ENCODE measurements around the gene LMO7.
"Not testable (repeated sequence)": the region's sequence is repeated elsewhere in the genome, so short reads cannot be mapped to it uniquely, and the experiment has no call there.

Gene LMO7

DNA sequence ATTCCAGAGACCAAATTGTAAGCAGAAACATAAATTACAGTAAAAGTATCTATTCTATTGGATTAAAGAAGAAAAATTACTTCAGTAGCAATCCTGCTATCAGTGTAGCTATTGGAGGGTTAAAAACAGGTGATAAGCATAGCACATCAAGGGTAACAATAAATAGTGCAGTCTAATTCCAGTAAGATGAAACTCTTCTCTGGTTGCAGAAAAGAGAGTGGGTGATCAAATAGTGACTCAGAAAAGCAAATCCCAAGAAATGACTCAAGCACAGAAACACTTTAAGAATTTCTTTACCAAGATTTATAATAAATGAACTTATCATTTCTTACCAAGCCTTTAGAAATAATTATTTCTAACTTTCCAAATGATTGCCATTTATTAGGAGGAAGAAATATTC, 135.7 kb downstream of the LMO7 start:
- peak; percentile 58 to 60 for DNase-seq (ENCODE audit: low read depth in 2 of 2)

DNA sequence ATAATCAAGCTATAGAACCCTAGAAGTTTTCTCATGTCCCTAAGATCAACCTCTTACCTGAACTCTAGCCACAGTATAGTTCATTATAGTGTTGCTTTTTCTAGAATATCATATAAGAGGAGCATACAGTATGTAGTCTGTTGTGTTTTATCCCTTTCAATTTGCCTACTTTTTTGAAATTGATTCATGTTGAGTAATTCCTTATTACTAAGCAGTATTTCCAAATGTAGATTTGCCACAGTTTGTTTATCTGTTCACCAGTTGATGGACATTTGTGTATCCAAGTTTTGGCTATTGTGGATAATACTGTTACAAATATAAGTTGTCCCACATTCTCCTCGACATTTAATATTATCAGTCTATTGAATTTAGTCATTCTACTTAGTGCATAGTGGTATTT, 138.0 kb downstream of the LMO7 start:
- DNase-seq (ENCODE audit: low read depth in 2 of 2): no peak

DNA sequence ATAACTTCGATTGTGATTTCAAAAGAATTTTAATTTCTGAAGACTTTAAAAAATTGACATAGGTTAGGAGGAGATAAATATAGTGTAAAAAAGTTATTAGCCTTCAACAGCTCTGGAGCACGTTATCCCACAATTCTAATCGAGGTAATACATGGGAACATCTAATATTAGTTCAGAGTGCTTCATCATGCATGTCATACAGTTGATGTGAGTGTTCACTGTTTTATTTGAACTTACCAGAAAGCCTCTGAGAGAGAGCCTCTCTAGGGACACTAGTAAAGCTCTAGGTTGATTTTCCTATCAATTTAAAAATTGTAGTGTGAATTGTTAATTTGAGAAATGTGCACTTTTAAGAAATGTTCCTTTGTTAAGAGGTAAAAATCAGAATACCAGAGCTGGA, 140.4 kb downstream of the LMO7 start:
- DNase-seq (ENCODE audit: low read depth in 2 of 2): no peak

DNA sequence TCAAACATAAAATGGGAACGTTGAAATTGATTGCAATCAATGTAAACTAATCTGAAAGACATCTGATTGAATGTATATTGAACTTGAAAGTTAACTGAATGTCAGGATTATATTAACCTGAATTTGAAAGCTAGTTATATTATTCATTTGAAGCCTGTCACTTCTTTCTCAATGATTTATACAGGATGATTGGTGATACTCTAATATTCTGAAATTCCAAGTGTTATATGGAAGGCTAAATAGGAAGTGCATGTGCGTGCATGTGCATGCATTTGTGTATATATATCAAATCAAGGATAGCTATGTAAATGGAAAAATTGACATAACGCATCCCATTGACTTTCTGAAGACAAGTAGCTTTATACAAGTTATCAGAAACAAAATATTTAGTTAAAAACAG, 143.3 kb downstream of the LMO7 start:
- no peak for DNase-seq (ENCODE audit: low read depth in 2 of 2)

DNA sequence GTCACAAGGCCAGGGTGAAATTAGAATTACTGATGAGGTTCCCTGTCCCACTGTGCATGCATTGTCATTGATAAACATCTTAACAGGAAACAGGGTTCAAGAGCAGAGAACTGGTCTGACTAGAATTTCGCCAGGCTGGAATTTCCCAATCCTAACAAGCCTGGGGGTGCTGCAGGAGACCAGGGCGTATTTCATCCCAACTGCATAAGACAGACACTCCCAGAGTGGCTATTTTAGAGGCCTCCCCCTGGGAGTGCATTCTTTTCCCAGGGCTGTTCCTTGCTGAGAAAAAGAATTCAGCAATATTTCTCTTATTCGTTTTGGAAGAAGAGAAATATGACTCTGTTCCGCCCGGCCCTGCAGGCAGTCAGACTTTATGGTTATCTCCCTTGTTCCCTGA, 144.0 kb downstream of the LMO7 start:
- DNase-seq (ENCODE audit: low read depth in 2 of 2): not testable (repeated sequence)

DNA sequence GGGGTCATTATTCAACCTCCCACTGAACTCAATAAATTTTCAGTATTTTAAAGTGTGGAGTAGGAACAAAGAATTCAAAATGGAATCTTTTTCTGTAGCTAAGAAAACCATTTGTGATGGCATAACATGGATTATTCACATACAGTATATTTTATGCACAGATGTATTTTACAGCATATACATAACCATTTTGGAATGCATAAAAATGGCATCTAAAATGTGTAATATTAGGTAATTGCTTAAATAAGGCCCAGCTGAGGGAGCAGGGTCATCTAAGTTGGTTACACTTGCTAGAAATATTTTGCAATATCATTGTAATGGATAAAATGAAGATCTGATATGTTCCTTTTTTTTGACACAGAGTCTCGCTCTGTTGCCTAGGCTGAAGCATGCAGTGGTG, 146.9 kb downstream of the LMO7 start:
- DNase-seq (ENCODE audit: low read depth in 2 of 2): no peak

DNA sequence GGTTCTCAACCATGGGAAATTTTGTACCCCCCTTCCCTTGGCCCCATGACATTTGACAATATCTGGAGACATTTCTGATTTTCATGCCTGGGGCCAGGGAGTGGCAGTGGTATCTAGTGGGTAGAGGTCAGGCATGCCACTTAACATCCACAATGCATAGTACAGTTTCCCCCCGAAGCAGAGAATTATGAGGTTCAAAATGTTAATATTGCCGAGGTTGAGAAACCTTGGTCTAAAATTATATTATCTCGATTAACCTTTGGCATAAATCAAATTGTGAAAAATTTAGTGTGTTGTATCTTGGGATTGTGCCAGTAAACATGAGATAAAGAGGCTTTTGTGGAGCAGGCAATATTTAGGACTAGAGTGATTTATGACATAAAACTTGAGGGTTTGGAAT, 147.9 kb downstream of the LMO7 start:
- no peak for DNase-seq (ENCODE audit: low read depth in 2 of 2)

DNA sequence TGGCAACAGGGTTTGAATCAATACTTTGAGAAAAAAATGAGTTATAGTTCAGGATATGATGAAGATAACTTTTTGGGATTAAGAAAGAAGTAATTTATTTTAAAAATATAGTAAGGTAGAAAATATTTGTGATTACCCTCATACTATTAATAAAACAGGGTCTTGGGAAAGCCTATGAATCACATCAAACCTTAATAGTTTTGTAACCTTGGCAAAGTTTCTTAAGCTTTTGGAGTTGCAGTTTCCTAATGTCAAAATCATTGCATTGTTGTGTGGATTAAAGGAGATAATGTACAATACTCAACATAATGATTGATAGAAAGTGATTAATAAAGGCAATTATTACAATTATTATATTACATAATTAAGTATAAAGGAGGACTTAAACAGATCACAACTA, 149.0 kb downstream of the LMO7 start:
- no peak for DNase-seq (ENCODE audit: low read depth in 2 of 2)

DNA sequence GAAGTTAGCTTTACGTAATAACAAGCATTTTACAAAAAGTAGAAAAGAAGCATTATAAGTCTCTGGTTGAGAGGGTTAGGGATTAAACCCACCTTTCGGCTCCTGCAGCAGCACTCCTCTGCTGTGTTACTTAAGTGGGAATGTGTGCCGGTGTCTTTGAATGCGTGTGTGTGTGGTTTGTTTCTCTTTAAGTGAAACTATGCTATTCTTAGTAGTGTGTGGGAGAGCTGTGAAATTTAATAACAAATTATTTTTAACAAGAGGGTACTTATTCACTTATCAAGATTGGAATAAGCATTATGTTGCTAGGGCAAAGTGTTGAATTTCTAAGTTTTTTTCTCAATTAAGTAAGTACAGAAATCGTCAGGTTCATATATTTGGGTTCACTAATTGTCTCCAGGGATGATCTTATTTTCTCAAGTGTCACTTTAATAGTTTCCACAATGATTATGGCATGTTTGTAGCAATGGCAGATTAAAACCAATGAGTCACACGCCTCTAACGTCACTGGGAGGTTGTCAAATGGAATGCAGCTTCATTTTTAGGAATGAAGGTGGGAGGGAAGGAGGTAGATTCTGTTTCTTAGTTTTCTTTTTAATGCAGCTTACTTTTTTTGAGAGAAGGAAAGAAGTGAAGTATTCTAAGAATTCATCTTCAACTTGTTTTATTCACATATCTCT, 151.3 kb downstream of the LMO7 start:
- peak in 1 of 2 experiments; percentile 54 for DNase-seq (ENCODE audit: low read depth in 2 of 2)

DNA sequence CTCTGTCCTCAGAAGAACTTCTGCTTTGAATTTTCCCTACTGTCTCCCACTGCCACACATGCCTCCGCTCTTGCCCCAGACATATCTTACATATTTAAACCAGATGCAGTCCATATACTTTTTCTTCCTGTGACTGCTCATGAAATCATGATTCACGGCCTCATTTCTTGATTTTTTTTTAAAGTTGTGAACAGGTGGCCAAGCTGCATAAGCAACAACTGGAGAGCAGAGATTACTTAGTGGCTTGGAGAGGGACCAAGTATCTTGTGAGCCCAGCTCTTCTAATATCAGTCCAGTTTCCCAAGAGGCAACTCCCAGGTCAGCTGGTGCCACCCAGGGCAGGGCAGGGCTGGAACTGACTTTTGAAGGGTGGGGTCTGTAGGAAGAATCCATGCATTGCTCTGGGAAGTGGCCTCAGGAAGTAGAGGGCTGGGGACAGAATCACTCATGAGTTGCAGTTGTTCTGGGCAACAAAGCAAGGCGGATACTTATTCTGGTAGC, 152.4 kb downstream of the LMO7 start:
- DNase-seq (ENCODE audit: low read depth in 2 of 2): peak; percentile 90

DNA sequence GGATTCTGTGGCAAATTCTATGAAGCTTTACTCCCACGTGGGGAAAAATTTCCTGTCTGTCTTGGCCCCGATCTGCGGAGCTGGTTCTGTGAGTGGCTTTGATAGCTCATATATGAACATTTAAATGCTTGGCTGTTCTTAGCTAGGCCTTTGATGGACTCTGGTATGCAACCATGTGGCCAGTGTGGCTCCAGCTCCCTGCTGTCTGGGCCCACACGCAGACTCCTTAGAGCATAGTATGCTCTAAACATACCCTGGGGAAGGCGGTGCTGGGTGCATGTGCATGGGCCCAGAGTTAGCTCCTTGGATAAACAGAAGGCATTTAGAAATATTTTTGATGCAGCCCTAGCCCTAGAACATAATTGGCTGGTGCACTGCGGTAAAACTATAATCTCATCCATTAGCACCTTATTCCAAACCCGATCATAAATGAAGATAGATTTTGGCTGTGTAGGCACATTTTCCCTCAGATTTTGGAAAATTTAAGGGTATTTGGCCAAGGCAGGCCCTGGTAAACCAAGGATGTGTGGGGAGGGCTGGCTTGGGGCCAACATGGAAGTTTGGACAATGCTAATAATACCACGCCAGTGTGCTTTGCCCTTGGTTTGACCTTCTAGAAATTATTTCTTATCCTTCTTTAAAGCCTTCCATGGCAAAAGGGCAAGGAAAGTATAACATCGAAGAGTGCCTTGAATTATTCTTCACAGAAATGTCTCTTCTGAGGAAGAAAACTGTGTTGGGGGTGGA, 153.5 kb downstream of the LMO7 start:
- DNase-seq (ENCODE audit: low read depth in 2 of 2): no peak

DNA sequence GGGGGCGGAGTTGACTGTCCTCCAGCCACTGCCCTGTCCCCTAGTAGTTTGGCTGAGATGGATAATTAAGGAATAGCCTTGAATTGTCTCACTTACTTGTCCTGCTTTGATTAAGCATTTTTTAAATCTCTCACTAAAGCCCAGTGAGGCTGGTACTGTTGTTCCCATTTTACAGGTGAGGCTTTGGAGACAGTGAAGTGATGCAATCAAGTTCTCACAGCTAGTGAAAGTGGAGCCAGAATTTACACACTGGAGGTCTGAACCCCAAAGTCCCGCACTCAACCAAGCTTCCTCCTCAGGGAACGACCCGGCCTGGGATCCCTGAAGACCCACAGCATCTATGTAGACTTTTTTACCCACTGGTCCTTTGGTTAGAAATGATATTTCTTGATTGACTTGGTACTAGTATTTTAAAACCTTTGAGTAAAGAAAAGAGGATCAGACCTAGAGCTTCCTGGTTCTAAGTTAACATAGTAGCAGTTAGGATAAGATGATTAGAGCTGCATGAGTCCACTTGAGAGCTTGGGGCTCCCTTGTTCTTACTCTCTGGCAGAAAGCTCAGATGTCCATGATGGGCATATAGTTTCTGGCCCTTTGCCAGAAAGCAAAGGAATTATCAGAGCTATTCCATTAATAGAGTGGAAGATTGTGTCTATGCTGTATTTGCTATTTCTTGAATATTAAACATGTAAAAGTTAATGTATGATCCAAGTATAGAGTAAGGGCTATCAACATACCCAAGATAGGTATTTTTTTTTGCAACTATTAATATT, 154.3 kb downstream of the LMO7 start:
- no peak for DNase-seq (ENCODE audit: low read depth in 2 of 2)

DNA sequence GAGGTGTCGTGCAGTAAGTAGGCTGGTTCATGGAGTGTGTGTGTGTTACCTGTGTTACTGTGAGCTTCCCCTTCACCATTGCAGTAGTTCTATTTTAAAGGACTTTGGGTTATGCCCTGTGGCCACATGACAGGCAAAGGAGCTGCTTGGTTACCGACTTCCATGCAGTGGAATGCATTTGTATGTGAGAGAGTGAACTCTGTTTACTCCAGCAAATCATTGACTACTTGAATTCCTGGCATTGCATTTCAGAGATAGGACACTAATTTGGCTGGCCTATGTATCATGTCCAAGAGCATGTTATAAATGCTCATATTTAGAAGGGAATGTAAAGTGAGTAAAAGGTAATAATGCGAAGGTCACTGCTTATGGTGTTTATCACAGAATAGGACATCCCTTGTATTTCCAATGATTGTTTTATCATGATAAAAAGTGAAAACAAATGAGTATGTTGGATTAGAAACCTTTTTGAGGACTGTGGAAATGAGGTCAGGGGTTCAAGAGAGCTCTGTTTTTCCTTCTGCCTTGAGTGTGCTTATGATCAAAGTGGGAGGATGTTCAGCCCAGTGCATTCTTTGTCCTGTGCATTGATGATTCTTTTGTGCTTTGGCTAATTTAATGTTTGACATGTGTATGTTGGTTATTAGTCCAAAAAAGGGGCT, 156.5 kb downstream of the LMO7 start:
- DNase-seq (ENCODE audit: low read depth in 2 of 2): no peak

DNA sequence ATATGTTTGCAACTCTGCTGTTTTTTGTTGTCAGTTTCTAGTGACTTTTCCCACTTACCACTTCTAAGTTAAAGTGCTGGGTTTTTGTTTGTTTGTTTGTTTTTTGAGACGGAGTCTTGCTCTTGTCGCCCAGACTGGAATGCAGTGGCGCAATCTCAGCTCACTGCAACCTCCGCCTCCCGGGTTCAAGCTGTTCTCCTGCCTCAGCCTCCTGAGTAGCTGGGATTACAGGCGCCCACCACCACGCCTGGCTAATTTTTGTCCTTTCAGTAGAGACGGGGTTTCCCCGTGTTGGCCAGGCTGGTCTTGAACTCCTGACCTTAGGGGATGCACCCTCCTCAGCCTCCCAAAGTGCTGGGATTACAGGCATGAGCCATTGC, 157.0 kb downstream of the LMO7 start:
- DNase-seq (ENCODE audit: low read depth in 2 of 2): not testable (repeated sequence)

DNA sequence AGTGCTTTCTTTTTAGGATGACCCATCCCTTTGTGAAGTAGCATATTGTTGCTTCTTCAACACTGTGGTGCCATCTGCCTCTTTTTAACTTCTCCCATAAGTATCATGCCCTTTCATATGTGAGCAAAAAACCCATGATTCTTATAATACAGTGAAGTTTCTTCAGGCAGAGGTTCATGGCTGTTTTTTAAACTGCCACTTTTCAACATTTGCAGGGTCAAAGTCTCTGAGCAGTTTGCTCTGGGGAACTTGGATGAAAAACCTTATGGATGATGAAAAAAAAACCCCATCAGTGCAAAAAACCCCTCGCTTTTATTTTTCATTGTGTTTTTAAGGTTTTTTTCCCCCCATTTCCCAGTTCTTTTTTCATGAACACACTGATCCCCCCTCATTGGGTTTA, 158.5 kb downstream of the LMO7 start:
- DNase-seq (ENCODE audit: low read depth in 2 of 2): no peak

DNA sequence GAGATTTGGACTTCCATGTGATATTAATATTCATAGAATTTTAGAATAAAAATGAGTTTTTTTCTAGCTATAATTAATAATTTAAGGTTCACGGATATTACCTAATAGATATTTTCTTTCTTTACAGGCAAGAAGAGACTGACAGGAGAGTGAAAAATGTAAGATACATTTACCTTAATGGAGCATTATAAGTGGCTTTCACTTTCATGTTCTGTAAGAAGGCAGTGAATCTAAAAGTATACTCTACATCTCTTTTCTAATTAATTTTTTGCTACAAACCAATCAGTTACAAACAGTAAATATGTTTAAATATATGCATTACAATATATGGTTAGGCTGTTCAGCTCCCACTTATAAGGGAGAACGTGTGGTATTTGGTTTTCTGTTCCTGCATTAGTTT, 159.1 kb downstream of the LMO7 start:
- no peak for DNase-seq (ENCODE audit: low read depth in 2 of 2)

DNA sequence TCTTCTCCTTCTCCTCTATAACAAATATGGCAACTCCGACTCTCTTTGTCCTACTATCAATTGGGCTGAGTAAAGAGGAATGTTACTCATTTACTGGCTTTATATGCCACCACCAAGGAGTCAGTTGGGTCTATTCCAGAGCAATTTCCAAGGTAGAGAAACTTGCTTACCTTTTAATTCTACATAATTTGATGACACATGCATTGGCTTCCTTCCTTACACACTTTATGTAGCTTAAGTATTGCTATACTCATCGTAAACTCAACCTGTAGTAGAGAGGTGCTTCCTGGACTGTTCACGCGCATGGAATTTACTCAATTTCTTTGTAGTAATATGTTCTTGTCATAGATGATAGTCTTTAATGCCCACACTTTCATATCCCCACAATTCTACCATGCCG, 160.7 kb downstream of the LMO7 start:
- DNase-seq (ENCODE audit: low read depth in 2 of 2): no peak

DNA sequence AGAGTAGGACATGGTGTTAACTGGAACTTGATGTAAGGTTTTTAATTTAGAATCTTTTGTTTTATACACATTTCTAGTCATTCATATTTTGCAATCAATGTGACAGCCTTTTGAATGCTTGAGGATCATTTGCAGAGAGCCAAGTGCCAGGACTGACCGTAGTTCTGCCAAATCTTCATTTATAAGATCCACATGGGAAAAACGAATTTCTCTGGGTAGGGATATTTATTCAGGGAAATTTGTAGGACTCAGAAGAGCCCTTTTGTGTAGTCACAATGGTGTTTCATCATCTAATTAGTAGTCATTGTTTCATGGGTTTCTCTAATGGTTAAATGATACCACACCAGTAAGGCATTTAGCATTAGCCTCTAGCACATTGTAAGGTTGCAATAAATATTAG, 161.1 kb downstream of the LMO7 start:
- no peak for DNase-seq (ENCODE audit: low read depth in 2 of 2)

DNA sequence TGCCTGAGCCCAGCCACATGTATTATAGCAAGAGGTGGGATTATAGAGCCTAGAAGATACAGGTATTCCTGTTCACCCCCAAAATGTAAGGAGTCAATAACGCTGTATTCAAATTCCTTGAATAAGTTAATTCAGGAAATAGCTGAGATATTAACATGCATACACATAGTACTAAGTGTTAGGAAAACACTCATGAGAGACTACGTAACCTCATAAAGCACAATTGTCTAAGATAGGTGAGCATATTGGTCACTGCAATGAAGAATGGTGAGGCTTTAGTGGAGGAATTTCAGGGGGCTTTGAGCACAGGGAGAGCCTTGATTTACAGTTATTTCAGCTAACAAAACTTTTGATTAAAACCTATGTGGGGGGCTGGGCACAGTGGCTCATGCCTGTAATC, 161.6 kb downstream of the LMO7 start:
- no peak for DNase-seq (ENCODE audit: low read depth in 2 of 2)

DNA sequence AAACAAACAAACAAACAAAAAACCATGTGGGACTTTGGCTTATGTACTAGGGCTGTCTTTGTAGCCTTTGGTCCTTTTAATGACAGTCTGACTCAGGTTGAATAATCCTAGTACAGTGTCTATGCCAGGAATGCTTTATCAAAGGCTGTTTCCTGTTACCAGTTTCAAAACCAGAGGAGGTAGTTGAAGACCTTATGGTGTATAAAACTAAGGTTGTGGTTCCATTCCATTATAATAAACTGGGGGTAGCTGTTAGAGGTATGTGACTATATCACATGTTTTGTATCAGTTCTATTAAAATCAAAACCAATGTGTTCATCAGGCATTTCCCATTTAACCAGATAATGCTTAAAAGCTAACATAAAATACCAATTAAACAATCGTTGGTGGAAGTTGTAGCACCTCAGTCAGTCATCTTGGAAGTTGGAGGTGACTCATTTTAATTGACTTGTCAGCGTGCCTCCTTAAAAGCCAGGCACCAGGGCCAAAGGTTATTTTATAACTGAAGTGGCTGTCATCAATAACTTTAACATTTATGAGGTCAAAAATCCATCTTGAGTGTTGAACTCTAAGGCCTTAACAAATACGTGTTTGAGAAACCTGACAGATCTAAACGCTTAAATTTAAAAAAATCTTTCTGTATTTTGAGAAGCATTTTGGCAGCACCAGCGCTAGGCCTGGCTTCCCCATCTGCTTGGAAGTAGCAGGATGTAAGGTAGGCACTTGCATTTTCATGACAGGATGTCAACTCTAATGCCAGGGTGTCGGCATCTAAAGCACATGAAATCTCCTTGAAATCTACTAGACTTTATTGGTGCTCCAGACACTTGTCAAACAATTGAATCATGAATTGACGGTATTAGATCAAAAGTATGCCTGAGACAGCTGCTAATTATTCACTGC, 162.5 kb downstream of the LMO7 start:
- no peak for DNase-seq (ENCODE audit: low read depth in 2 of 2)

DNA sequence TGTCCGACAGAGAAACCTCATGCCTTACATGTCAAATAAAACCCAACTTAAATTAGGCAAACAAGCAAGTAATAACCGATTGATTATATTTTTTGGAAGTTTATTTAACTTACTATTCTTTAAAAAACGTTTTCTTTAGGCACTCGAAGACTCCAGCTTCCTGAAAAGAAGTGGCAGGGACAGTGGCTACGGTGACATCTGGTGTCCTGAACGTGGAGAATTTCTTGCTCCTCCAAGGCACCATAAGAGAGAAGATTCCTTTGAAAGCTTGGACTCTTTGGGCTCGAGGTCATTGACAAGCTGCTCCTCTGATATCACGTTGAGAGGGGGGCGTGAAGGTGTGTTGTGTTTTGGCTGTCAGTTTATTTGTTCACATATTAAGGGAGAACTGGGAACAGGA, 164.4 kb downstream of the LMO7 start:
- no peak for DNase-seq (ENCODE audit: low read depth in 2 of 2)
